GM12864 (cell line): Measurements from ENCODE around the gene RHAG.
"Not testable (repeated sequence)": the region's sequence is repeated elsewhere in the genome, so short reads cannot be mapped to it uniquely, and the experiment has no call there.

Experiments used
- DNase-seq: peaks from one replicate; pipeline ENCODE4 v3.0.0-alpha.2; 2011; ENCODE audit warnings: low read depth
- H3K4me3 ChIP-seq: 2 replicates; pipeline ENCODE4 v1.5.1; 2011; ENCODE audit warnings: mild to moderate bottlenecking, low read depth, low read length, control low read depth
- TF ChIP-seq, protein P1 (sequence below): IDR thresholded peaks from 2 replicates; pipeline ENCODE4 v1.5.1; 2011; ENCODE audit warnings: low read depth, mild to moderate bottlenecking, moderate library complexity, low read length, control low read depth, inconsistent platforms; ENCODE audit errors: missing control alignments

The RHAG gene

DNA sequence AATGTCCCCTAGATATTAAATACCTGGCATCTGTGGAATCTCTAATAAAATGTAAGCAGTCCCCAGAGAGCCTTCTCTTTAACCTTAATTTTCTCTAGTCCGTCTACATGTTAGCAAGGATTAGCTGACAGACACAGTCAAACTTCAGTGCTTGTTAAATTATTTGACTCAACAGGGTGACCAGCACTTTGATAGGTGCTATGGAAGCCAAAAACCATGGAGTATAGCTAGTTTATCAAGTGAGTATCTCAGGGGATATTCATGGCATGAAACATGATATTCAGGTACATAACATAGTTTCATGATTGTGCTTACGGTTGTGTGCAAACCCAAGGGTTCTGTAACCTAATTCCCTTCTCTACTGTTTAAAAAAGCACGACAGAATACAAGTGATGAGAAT, 3.9 kb downstream of the RHAG start:
- DNase-seq = no peak
- no peak overlapping the region for H3K4me3 ChIP-seq
- TF ChIP-seq, protein P1, sequence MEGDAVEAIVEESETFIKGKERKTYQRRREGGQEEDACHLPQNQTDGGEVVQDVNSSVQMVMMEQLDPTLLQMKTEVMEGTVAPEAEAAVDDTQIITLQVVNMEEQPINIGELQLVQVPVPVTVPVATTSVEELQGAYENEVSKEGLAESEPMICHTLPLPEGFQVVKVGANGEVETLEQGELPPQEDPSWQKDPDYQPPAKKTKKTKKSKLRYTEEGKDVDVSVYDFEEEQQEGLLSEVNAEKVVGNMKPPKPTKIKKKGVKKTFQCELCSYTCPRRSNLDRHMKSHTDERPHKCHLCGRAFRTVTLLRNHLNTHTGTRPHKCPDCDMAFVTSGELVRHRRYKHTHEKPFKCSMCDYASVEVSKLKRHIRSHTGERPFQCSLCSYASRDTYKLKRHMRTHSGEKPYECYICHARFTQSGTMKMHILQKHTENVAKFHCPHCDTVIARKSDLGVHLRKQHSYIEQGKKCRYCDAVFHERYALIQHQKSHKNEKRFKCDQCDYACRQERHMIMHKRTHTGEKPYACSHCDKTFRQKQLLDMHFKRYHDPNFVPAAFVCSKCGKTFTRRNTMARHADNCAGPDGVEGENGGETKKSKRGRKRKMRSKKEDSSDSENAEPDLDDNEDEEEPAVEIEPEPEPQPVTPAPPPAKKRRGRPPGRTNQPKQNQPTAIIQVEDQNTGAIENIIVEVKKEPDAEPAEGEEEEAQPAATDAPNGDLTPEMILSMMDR = no peak

DNA sequence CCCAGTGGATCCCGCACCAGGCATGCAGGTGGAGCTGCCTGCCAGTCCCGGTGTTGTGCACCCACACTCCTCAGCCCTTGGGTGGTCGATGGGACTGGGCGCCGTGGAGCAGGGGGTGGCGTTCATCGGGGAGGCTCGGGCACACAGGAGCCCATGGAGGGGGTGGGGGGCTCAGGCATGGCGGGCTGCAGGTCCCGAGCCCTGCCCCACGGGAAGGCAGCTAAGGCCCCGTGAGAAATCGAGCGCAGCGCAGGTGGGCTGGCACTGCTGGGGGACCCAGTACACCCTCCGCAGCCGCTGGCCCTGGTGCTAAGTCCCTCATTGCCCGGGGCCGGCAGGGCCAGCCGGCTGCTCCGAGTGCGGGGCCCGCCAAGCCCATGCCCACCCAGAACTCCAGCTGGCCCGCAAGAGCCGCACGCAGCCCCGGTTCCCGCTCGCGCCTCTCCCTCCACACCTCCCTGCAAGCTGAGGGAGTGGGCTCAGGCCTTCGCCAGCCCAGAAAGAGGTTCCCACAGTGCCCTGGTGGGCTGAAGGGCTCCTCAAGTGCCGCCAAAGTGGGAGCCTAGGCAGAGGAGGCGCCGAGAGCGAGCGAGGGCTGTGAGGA, 7.1 kb downstream of the RHAG start:
- DNase-seq, H3K4me3 ChIP-seq: not testable (repeated sequence)

DNA sequence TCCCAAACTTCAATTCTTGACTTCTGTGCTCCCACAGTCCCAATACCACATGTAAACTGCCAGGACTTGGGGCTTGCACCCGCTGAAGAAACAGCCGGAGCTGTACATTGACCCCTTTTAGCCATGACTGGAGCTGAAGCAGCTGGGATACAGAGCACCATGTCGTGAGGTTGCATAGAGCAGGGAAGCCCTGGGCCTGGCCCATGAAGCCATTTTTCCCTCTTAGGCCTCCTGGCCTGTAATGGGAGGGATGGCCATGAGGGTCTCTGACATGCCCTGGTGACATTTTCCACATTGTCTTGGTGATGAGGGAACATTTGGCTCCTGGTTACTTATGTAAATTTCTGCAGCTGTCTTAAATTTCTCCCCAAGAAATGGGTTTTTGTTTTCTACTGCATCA, 9.8 kb downstream of the RHAG start:
- no peak for DNase-seq
- TF ChIP-seq, protein P1 = no peak
- no peak overlapping the region for H3K4me3 ChIP-seq

DNA sequence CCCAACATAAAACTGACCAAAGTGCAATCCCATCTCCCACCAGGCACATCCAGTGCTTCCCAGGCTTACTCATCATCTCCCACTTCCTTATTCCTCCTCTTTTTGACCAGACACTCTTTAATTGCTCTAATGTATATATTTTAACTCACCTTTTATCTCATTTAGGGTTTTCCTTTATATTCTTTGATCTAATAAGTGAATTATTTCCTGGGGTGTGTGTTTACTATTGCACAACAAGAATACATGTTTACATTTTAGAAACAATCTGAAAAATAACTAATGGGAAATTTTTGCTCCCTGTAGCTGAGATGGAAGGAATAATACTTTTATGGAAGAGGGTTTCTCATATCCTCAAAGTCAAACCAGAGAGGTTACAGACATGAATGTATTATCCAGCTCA, 18.4 kb downstream of the RHAG start:
- TF ChIP-seq, protein P1 = no peak
- H3K4me3 ChIP-seq = no peak overlapping the region
- no peak for DNase-seq

DNA sequence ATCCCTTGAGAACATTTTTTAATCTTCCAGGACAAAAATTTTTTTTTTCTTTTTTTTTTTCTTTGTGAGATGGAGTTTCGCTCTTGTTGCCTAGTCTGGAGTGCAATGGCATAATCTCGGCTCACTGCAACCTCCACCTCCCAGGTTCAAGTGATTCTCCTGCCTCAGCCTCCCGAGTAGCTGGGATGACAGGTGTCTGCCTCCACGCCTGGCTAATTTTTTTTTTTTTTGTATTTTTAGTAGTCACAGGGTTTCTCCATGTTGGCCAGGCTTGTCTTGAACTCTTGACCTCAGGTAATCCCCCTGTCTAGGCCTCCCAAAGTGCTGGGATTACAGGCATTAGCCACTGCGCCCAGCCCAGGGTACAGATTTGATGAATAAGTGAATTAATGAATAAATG, 22.5 kb downstream of the RHAG start:
- not testable (repeated sequence) for DNase-seq, H3K4me3 ChIP-seq

DNA sequence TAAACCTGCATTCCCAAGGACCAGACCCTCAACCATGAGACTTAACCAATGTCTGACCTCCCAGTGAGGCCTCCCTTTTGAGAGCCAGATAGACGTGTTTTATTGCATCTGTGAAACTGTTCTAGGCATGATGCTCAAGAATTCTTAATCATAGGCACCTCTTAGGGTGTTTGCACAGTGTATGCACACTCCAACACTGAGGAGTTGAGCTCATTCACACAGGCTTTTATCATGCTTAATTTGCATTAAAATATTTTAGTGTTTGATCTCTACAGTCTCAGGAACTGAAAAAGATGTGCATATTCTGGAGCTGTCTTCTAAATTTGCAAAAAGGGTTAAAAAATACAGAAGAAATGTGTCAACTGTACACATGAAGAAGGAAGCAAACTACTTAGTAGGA, 27.4 kb downstream of the RHAG start:
- no peak overlapping the region for H3K4me3 ChIP-seq
- no peak for DNase-seq
- TF ChIP-seq, protein P1 = no peak

DNA sequence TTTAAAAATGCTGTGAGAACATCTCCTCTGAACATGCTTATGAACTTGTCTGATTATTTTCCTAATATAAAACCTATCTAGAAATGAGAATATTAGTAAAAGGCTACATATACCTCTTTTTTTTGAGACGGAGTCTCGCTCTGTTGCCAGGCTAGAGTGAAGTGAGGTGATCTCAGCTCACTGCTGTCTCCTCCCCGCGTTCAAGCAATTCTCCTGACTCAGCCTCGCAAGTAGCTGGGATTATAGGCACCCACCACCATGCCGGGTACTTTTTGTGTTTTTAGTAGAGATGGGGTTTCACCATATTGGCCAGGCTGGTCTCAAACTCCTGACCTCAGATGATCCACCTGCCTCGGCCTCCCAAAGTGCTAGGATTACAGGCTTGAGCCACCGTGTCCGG, 28.4 kb downstream of the RHAG start:
- H3K4me3 ChIP-seq = not testable (repeated sequence)

DNA sequence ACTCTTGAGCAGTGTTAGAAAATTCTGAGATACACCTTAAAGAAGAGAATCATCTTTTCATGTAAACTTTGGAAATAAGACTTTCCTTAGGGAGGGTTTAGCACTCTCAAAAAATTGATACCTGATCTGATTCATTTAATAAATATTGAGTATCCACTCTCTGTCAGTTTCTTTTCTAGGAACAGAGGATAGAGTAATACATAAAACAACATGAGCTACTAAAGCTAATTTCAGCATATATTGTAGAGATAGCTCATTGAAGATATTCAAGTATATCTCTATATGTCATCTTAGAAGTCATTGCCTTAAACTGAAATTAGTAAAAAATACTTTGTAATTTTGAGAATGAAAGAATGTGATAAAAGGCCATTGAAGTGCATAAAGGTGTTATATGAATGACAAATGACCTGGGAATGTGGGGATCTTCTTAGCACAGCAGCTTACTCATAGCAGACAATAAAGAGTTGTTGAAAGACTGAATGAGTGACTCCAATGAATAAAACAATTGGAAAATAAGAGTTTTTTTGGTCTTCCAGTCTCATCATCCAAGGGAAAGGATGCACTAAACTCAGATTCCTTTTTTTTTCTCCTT, 29.2 kb downstream of the RHAG start:
- no peak overlapping the region for H3K4me3 ChIP-seq
- TF ChIP-seq, protein P1 = no peak

More for the DNA sequence above, 28.4 kb downstream of the RHAG start:
- not testable (repeated sequence) for DNase-seq

More for the DNA sequence above, 29.2 kb downstream of the RHAG start:
- DNase-seq = no peak
